ENCODE results near the gene CRYGC.
A peak's percentile ranks its signal among the peaks of the same experiment; 100 is the strongest.
"Not testable (repeated sequence)": the region's sequence is repeated elsewhere in the genome, so short reads cannot be mapped to it uniquely, and the experiment has no call there.

The CRYGC gene

DNA sequence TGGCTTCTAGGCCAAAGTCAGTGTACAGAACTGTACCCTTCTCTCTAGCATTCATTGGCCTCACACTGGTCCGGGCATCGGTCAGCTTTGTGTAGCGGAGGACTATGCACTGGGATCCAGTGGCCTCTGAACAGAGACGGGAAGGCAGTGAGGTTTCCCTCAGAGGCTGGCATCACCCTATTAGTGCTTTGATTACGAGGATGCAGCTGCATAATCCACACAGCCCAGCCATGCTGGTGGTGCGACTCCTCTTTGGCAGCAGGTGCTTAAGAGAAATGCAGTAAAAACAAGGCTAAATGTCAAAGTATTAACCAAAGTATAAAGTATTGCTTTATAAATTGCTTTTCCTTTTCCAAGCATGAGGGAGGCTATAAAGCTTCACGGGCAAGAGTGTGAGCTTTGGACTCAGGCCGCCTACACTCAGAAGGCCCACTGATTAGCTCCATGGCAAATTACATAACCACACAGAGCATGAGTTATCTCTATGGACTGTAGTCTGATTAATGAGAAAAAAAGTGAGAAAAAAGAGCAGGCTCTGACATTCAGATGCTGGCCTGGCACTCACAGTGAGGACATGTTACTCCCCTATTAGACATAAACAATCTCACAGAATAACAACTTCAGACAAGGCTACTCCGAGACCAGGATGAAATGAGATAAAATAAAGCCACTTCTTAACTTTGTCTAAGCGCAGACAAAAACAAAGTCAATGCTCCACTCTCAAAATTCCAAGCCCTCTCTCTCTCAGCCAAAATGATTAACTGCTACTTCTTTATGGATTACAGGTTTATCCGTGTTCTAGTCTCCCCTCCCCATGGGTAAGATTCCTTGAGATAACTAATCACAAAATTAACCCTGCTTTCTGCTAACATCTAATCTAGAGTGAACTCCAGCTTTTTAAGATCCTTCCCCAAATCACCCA lies 6.4 kb upstream of the CRYGC start:
- no peak for DNase-seq

GRCh38 chr2:208134928-208135586 lies 5.4 kb upstream of the CRYGC start:
- no peak for DNase-seq

DNA sequence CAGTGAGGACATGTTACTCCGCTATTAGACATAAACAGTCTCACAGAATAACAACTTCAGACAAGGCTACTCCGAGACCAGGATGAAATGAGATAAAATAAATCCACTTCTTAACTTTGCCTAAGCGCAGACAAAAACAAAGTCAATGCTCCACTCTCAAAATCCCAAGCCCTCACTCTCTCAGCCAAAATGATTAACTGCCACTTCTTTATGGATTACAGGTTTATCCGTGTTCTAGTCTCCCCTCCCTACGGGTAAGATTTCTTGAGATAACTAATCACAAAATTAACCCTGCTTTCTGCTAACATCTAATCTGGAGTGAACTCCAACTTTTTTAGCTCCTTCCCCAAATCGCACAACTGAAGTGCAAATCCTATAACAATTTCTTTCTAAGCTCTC lies 1.1 kb upstream of the CRYGC start:
- DNase-seq = no peak

GRCh38 chr2:208128136-208128535 lies 1.5 kb downstream of the CRYGC start:
- DNase-seq = no peak

DNA sequence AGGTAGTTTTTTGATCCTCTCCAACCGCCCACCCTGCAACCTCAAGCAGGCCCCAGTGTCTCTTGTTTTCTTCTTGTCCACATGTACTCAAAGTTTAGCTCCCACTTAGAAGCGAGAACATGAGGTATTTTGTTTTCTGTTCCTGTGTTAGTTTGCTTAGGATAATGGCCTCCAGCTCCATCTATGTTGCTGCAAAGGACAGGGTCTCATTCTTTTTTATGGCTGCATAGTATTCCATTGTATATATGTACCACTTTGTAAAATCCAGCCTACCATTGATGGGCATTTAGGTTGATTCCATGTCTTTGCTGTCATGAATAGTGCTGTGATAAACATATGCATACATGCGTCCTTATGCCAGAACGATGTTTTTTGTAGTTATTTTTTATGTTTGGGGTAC lies 2.5 kb downstream of the CRYGC start:
- DNase-seq = no peak

GRCh38 chr2:208125251-208125650 lies 4.4 kb downstream of the CRYGC start:
- no peak for DNase-seq

DNA sequence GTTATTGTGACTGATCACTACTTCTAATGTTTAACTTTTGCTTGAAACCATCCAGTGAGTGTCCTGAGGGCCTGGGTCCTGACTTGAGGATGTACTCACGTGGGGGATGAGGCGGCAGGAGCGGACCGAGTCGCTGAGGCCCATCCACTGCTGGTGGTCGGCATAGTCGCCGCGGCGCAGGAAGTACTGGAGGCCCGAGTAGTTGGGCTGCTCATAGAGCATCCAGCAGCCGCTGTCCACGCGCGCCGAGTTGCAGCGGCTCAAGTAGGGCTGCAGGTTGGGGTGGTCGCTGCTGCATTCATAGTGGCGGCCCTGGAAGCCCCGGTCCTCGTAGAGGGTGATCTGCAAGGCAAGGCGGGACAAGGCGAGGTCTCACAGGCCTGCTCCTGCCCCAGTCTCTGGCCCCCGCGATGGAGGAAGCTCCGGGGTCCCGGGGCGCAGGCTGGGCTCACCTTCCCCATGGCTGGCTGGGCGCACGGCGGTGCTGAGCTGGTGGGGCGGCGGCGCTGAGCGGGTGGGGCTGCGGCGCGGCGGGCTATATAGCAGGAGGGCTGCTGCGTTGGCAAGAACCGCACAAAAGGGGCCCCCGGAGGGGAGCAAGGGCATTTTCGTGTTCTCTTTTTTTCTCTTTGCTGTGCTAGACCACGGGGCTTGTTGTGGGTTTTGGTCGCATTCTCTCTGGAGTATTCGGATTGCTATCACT lies 5.5 kb downstream of the CRYGC start, which contains the start of gene CRYGD:
TSS of gene CRYGD (minus strand) at position 512 of the 703 bp plus-strand sequence. CDS start at position 461, 51 bp downstream.
- DNase-seq = not testable (repeated sequence)

GRCh38 chr2:208122248-208122647 lies 7.4 kb downstream of the CRYGC start:
- DNase-seq = no peak

- DNase-seq = no peak
These were observed 10.7 kb downstream of the CRYGC start for GRCh38 chr2:208118918-208119317.

GRCh38 chr2:208117390-208117789 lies 12.2 kb downstream of the CRYGC start:
- not testable (repeated sequence) for DNase-seq

- DNase-seq = no peak
These were observed 16.7 kb downstream of the CRYGC start for GRCh38 chr2:208112969-208113368.

DNA sequence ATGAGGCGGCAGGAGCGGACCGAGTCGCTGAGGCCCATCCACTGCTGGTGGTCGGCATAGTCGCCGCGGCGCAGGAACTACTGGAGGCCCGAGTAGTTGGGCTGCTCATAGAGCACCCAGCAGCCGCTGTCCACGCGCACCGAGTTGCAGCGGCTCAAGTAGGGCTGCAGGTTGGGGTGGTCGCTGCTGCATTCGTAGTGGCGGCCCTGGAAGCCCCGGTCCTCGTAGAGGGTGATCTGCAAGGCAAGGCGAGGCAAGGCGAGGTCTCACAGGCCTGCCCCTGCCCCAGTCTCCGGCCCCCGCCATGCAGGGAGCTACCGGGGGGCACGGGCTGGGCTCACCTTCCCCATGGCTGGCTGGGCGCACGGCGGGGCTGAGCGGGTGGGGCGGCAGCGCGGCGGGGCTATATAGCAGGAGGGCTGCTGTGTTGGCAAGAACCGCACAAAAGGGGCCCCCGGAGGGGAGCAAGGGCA lies 17.3 kb downstream of the CRYGC start:
- DNase-seq = not testable (repeated sequence)

DNA sequence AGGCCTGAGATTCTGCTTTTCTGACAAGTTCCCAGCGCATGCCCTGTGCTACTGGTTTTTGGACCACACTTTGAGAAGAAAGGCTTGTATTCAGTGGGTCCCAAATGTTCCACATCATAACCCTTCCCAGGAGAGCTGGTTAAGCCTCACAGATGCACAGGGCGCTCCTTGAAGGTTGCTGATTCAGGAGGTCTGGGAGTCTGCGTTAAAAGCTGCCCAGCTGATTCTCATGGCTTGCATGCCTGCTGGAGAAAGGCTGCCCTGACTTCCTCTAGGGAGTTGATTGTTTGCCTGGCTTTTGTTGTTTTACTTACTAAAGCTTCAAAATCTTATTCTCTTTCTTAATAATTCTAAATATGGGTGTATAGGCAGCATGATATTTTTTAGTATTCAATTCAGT lies 26.0 kb downstream of the CRYGC start:
- no peak for DNase-seq

DNA sequence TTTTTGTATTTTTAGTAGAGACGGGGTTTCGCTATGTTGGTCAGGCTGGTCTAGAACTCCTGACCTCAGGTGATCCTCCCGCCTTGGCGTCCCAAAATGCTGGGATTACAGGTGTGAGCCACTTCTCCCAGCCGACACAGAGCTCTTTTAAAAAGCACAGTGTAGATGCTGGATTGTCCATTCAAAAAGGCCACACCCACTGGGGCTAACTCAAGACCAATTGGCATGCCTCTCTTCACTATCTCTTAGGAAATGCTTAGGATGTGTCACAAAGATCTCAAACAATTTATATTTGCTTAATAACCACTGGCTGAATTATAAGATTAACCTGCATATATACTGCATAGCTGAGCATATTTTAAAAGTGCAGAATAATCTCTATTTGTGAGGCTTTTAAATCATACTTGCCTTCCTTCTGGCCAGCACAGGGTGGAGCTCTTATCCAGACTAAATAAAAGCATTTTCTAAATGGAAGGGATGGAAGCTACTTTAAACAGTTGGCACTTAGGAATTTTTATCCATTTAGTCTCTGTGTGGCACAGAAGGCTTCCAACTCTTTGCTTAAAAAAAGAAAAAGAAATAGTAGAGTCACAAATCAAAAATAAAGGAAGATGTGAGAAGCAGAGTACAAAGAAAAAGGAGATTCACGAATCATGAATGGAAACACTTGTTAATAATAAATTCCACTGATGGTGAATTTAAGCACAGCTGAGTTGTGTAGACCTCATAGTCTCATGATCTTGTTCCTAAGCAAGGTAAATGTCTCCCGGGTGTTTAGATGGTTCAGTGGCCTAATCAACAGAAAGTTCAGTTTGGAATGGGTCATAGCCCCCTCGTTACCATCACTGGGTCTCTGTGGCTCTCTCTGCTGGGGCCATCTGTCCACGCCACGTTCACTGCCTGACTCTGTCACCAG lies 27.7 kb downstream of the CRYGC start:
- peak; percentile 7 to 30 for DNase-seq

DNA sequence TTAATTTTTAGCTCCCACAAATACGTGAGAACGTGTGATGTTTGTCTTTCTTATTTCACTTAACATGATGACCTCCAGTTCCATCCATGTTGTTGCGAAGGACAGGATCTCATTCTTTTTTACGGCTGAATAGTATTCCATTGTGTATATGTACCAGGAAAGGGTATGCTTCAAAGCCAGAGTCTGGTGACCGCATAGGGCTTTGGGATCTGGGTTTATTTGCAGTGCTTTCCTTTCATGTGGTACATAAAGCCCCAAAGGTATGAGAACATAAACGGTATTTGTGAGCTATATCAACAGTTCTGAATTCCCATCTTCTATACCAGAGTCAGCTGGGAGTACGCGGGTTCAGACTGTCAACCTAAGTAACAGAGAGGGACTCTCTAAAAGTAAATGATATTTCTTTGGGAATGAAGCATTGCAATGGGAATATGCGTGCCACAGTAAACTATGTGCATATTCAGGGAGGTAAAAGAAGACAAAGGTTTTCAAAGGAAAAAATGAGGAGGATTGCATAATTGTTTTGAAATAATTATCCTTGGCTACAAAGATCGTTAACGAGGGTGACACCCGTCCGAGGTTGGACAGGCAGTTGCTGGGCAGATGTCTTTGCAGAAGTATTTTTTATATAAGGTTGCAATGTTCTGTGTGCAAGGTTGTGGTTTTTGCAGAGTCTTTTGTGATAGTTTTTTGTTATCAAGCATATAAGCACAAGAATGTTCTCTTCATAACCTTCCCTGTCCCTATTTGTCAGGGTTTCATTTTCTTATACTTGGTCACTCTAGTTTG lies 29.8 kb downstream of the CRYGC start:
- peak in 1 of 2 donors; percentile 10 for DNase-seq

DNA sequence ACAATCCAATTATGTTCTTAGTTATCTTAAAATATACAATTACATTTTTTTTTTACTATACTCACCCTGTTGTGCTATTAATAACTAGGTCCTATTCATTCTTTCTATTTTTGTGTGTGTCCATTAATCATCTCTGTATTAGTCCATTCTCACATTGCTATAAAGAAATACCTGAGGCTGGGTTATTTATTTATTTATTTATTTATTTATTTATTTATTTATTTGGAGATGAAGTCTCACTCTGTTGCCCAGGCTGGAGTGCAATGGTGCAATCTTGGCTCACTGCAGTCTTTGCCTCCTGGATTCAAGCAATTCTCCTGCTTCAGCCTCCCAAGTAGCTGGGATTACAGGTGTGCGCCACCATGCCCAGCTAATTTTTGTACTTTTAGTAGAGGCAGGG lies 30.9 kb downstream of the CRYGC start:
- DNase-seq = not testable (repeated sequence)

- DNase-seq = no peak
These were observed 31.4 kb downstream of the CRYGC start for GRCh38 chr2:208098267-208098666.

DNA sequence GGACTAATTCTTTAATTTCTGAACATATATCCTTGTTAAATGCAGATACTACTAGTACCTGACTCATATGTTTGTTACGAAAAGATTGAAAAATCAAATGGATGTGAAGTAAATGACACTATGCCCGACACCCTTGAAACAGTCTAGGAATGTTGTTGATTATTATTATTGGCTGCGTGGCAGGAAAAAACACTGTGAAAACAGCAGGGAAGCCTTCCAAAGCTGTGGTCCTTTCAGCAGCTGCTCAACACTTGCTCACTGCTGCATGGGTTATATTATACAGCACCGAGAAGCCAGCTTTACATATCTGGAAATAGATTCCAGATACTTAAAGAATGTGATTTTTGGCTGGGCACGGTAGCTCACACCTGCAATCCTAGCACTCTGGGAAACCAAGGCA lies 31.8 kb downstream of the CRYGC start:
- no peak for DNase-seq

GRCh38 chr2:208097313-208097712 lies 32.3 kb downstream of the CRYGC start:
- DNase-seq = no peak

GRCh38 chr2:208096080-208096479 lies 33.5 kb downstream of the CRYGC start:
- no peak for DNase-seq

DNA sequence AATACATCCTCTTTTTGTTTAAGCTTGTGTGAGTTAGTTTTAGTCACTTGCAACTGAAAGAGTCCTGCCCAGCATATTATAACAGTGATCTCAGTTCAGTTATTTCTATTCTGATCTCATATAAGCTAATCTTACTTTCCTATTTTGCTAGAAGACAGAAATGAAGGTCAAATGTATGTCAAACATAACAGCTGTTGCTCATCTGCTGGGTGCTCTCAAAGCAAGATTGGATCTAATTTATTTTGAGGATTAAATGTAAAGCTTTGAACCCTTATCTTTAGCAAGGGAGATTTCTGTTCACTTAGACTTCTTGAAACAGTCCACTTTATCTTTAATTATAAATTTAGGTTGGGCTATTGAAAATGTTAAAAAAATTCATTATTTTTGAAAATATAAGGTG lies 36.5 kb downstream of the CRYGC start:
- no peak for DNase-seq

Measured in inflammatory macrophage treated with lipopolysaccharide for 1 hour (primary cell).